Neural progenitor cell (in vitro differentiated cells): ENCODE measurements around the gene AP5S1.

ENCODE experiments used
- EZH2phosphoT487 ChIP-seq: fragments of 200-600 bp; sonication (generic); IDR thresholded peaks from 2 replicates; pipeline ENCODE4 v1.6.1; 2017; ENCODE audit warnings: antibody characterized with exemption
- TF ChIP-seq, protein P1 (sequence below): fragments of 200-600 bp; sonication (generic); IDR thresholded peaks from 2 replicates; pipeline ENCODE4 v1.5.1; 2017; ENCODE audit warnings: antibody characterized with exemption, mild to moderate bottlenecking

DNA sequence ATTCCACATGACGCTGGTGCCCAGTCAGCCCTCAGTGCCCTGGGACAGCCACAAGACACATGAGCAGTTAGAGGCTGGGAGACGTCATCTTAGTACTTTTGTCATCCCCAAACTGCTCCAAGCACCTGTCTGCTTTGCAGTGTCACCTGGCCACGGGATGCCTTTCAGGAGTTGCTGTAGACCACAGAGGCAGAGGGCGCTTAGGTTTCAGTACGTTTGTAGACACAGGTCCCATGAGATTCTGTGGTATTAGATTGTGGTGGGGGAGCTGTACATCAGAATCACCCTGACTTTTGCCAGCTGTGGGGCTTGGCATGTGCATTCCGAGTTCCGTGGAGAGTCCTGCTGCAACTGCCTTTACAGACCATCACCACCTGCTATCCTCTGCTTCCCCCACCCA lies 43.0 kb downstream of the AP5S1 start:
- TF ChIP-seq, protein P1, sequence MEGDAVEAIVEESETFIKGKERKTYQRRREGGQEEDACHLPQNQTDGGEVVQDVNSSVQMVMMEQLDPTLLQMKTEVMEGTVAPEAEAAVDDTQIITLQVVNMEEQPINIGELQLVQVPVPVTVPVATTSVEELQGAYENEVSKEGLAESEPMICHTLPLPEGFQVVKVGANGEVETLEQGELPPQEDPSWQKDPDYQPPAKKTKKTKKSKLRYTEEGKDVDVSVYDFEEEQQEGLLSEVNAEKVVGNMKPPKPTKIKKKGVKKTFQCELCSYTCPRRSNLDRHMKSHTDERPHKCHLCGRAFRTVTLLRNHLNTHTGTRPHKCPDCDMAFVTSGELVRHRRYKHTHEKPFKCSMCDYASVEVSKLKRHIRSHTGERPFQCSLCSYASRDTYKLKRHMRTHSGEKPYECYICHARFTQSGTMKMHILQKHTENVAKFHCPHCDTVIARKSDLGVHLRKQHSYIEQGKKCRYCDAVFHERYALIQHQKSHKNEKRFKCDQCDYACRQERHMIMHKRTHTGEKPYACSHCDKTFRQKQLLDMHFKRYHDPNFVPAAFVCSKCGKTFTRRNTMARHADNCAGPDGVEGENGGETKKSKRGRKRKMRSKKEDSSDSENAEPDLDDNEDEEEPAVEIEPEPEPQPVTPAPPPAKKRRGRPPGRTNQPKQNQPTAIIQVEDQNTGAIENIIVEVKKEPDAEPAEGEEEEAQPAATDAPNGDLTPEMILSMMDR, result no peak
- no peak for TF ChIP-seq EZH2phosphoT487
